Activated CD4-positive, CD25-positive, alpha-beta regulatory T cell (primary cell): ENCODE results near the gene CA5B.
"Not testable (repeated sequence)": the region's sequence is repeated elsewhere in the genome, so short reads cannot be mapped to it uniquely, and the experiment has no call there.

Experiments
- DNase-seq, 4 experiments: peaks; one replicate each; lab custom pipeline; 2025; lab: John Stamatoyannopoulos, UW

Gene CA5B

DNA sequence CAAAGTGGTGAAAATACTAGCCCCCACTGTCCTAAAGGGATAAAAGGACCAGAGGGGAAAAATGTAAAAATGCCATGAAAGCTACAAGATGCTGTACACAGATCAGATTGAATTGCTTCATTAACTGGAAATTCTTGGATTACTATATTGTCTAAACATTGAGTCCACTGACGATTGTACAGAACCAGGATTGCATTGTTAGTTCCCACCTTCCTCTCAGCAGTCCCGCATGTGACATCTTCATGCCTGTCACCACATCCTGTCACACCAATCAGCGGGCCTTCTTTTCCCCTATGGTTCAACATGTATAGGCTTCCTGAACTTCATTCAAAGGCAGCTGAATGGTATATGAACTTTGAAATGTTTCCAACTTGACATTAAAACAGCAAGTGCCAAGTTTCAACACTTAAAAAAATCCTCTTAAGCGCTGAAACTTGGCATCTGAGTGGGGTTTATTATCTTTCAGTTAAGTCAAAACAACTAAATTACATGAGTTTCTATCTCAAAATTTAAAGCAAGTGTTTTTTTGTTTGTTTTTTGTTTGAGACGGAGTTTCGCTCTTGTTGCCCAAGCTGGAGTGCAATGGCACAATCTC, 76.8 kb downstream of the CA5B start:
- no peak for DNase-seq

DNA sequence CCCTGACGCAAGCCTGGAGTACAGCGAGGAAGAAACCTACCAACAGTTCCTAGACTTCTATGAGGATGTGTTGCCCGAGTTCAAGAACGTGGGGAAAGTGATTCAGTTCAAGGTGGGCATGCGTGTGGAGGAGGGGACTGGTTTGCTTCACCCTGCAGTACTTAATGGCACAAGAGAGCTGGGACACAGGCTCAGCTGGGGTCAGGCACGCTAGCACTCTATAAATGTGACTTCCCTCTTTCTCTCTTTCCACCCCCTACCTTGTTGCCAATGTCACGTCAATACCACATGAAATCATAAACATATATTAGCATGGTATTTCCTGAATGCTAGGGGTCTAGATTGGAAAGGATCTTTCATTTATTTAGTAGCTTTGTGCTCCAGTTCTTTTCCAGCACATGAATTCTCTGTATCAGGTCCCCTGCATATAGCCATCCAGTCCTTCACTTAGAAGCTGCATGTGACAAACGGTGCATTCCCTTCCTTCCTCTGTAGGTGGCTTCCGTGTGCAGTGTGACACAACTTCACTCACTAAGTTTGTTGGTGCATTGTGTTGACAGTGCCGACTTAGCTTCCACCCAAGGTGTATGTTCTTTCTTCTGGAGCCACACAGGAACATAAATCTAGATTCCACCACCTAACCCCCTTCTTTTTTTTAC, 77.8 kb downstream of the CA5B start:
- DNase-seq, result peak in 1 of 4 experiments; percentile 0

DNA sequence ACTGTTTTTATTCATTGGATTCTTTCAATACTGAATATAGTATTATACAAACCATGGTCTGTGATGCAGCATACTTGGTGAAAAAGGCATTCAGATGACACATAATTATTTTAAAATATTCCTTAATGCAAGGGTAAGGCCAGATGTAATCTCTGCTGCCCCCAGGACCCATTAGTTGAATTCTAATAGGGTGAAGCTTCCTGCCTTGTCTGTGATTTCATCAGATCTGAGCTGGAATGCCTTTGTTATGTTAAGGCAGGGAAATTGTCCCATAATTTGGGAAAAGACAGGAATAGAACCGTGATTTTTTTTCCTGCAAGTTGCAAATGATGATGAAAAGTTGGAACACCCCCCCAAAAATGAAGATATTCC, 78.4 kb downstream of the CA5B start:
- no peak for DNase-seq

DNA sequence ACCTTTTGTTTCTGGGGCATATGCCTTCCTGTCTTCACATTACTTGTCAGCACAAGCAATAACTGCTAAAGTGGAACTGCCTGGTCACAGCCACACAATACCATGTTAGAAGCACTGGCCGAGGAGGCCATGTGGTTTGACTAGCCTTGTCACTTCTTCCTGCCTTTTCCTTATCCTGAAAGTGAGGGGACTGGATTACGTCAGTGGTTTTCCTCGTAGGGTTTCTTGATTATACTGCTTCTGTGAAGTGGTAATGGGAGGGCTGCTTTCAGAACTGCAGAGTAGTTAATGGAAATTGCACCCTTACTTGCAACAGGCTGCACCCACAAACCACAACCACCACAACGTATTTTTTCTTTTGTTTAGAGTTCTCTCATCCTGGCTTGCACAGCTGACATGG, 78.8 kb downstream of the CA5B start:
- no peak for DNase-seq

DNA sequence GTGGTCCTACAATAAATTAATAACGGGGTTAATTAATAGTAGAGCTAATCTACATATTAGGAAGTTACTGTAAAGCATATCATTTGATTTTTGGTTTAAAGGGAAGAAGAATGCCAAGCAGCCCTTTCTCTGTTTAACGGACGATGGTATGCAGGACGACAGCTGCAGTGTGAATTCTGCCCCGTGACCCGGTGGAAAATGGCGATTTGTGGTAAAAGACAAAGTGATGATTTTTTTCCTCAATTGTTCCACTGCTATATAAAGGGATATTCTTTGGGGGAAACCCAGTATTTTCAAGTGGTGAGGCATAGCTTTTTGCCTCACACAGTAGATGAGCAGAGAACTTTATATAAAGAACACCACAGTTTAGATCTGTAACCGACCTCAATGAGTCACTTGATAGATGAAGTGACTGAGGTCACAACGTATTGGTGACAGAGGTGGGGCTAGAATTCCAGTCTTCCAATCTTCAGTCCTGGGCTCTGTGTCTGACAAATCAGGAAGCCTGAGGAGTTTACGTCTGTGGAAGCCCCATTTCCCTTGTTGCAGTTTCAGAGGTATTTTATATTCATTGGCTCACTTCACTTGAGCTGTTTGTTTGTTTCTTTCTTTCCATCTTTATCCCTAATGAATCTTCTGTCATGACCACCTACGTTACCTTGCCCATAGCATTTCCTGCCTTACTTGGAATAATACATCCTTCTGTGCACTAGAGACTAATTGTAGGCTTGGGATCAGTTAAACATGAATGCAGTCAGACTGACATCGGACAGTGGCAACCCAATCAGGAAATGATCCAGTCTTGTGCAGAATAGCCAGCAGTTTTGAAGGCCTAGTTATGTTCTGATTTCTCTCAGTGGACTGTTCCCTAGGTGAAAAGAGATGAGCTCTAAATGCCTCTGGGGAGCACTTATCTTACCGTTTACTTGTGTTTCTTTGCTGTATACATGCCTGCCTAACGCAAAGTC, 82.3 kb downstream of the CA5B start:
- DNase-seq, result no peak

DNA sequence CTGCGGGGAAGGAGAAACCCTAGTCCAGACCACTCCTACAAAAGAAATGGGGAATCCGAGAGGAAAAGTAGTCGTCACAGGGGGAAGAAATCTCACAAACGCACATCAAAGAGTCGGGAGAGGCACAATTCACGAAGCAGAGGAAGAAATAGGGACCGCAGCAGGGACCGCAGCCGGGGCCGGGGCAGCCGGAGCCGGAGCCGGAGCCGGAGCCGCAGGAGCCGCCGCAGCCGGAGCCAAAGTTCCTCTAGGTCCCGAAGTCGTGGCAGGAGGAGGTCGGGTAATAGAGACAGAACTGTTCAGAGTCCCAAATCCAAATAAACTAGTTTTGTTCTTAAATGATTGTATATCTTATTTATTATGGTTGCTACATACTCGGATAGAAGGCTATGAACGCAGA, 84.9 kb downstream of the CA5B start:
- no peak for DNase-seq

DNA sequence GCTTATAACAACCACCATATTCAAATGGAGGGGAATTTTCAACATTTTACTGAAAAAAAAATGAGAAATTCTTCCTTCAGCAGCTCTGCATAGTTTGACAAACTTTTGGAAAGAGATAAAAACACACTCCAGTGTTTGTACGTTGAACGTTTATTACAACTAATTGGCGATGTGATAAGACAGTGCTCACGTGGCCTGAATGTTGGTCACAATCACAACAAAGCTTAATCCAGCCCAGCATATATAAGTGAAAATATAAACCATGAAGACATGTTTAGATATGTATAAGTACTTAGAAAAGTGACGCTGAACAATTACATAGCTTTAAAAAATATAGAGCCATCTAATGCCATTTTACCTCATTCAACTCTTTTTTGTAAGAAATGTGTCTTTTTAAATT, 87.9 kb downstream of the CA5B start:
- DNase-seq, result no peak

DNA sequence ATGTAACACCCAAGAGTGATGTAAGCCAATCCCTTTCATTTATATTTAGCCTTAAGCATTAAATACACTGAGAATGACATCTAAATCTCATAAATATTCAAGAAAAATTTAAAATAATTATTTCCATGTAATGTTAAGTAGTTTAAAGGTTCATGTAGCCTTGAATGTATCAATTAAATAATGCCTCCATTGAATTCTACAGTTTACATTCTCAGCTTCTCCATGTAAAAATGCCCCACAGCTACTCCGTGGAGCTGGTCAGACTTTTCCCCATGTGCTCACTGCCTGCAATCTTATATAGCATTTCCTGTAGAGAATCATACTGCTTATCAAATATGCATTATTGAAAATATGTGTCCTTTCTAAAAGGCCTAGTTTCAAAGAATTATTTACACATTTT, 91.1 kb downstream of the CA5B start:
- no peak for DNase-seq

DNA sequence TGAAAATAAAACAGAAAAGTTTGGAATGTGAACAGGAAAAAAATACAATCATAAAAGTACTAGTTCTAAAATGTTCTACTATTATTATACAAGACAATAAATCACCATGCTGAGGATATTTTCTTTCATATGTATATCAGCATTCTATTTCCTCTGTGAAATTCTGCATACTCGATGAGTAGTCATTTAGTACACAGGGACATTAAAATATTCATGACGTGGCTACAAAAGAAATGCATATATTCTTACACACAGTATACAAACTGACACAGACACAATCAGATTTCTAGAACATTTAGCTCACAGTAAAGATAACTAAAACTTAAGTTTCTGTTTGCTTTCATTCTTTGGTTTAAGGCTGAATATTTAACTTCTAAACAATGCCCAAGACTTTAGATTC, 93.3 kb downstream of the CA5B start:
- DNase-seq, result not testable (repeated sequence)

DNA sequence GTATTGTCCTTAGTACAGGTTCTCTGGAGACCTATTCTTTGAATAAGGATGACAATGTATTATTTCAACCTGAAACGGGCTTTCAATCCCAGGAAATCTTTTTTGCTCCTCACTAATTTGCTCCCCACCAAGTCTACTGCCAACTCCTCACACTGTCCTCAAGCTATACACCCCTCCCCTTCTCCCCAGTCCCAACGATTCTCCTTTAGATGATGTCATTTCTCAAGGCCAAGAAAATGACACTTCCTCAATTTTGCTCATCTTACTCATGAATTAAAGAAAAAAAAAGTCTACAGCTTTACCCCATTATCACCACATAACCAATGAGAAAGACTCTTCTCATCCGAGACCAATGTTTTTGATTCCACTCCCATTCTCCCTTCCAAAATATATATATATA, 96.0 kb downstream of the CA5B start:
- no peak for DNase-seq

DNA sequence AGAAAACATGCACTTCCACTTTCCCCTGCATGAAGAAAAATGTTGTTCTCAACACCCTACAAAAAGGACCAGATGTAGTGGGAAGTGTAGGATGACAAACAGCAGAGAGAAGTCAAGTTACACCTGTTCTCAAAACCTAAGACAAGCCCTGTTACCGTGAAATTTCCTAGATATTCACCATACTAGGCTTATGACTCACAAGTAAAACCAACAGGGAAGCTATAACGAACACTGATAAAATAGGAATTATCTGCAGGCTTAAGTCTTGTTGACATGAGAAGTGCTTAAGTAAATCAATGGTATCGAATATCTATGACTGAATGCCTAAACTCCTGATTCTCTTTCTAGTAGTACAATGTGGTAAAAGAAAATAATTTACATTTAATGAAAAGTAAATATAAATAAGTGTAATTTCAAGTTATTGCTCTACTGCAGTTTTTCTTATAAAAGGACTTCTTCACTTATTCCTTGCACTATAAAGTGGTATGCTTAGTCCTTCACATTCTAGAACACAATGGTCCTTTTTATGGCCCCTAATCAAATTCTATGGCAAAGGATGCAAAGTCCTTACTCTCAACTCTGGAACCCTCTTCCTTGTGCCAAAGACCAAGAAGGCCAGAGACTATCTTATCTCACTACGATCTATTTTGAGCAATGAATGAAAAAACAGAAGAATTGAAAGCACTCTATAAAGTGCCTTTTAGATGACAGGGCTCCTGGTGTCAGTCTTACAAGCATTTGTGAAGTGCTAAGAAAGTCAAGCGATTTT, 96.9 kb downstream of the CA5B start:
- no peak for DNase-seq
